GM21367 (cell line): ENCODE data around the gene GLIS1.

Experiments
- ATAC-seq: cut with Tn5 transposase; IDR thresholded peaks from one replicate; pipeline ENCODE4 v1.9.1; 2021; ENCODE audit not compliant: unreplicated experiment

The GLIS1 gene

GRCh38 chr1:53681351-53681976, 57.5 kb downstream of the GLIS1 start:
- no peak for ATAC-seq

GRCh38 chr1:53680868-53681267, 58.1 kb downstream of the GLIS1 start:
- no peak for ATAC-seq

- no peak for ATAC-seq
Observed at GRCh38 chr1:53678938-53679825, 59.8 kb downstream of the GLIS1 start.

DNA sequence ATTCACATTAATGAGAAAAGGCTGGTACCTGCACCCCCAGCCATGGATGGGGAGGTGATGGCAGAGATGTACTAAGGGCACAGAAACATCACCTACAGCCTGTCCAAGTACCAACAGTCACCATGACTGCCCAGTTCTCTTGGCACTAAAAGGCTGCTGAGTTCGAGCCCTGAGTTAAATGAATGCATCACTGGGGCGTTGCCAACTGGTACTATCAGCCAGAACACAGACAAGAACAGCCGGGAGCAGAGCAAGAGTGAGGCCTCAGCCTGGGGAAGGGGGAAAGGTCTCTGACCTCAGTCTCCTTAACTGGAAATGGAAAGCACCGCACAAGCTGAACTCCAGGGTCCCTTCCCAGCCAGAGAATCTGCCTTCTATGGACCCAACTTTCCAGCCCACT, 60.5 kb downstream of the GLIS1 start:
- no peak for ATAC-seq

- ATAC-seq, result no peak
Observed at GRCh38 chr1:53678046-53678445, 60.9 kb downstream of the GLIS1 start.

DNA sequence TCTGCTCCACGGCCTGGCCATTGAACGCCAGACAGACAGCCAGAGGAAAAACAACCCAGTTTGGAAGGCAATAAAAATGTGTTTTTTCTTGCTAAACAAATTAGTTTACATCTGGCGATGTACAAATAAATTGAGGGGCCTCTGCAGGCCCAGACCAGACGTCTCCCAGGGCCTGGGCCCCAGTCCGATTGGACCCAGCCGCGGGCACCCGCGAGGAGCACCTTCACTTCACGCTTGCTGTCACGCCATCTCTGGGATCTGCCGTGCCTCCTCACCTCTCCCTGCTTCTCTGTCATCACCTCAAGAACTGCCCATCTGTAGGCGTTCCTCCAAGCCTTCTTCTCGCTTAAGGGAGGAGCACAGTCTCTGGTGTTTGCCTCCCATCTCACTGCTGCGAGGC, 61.5 kb downstream of the GLIS1 start:
- ATAC-seq, result no peak

DNA sequence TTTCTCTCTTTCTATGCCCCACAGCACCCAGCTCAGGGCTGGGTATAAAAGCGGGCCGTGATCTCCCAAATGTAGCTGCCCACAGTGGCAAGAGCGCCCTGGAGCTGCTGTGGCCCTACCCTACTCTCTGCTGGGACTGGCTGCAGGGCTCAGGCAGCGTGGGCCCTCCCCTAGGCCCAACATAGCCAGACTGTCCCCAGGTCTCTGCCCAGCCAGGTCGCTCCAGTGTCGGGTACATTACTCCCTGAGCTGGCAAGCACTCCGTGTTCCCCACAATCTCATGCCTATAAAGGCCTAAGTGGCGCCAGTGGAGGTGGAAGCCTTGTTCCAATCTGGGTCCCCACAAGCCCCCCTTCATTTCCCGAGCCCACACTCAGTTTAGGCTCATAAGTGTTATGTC, 66.2 kb downstream of the GLIS1 start:
- ATAC-seq, result no peak

- no peak for ATAC-seq
Observed at GRCh38 chr1:53672243-53672642, 66.7 kb downstream of the GLIS1 start.

- ATAC-seq, result no peak
Observed at GRCh38 chr1:53669621-53670191, 69.3 kb downstream of the GLIS1 start.

DNA sequence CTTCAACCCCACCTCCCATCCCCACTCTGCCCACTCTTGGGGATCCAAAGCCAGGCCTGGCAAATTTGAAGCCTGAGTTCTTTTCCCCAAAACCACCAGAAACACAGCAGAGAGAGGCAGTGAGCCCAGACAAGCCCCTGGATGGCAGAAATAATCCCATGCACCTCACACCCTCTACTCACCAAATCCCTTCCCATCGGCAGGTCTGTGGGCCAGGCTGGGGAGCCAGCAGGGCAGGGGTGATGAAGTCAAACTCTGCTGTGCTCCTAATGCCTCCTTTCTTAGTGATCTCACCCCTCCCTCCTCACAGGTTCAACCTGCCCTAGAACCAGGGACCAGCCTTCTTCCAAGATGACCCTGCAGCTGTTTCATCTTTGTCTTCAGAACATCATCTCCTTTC, 72.4 kb downstream of the GLIS1 start:
- no peak for ATAC-seq

- no peak for ATAC-seq
Observed at GRCh38 chr1:53665996-53666395, 73.0 kb downstream of the GLIS1 start.

GRCh38 chr1:53663529-53664300, 75.2 kb downstream of the GLIS1 start:
- no peak for ATAC-seq

DNA sequence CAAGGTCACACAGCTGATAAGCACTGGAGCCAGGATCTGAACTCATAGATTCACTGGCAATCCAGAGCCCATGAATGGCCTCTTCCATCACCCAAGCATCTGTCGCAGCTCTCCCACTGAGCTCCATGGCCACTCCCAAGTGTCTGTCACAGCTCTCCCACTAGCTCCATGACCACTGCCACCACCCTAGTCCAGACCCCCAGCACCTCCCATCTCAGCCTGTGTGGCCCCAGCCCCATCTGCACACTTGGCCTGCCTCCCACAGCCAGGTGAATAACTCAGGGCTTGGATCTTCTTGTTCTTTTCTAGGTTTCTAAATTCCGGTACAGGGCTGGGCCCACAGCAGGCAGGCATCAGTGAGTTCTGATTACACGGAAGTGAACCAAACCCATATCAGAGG, 76.0 kb downstream of the GLIS1 start:
- ATAC-seq, result no peak

GRCh38 chr1:53662169-53662568, 76.8 kb downstream of the GLIS1 start:
- ATAC-seq, result no peak

GRCh38 chr1:53661496-53661895, 77.5 kb downstream of the GLIS1 start:
- ATAC-seq, result no peak

- no peak for ATAC-seq
Observed at GRCh38 chr1:53660666-53661065, 78.3 kb downstream of the GLIS1 start.

GRCh38 chr1:53659436-53659835, 79.5 kb downstream of the GLIS1 start:
- no peak for ATAC-seq

DNA sequence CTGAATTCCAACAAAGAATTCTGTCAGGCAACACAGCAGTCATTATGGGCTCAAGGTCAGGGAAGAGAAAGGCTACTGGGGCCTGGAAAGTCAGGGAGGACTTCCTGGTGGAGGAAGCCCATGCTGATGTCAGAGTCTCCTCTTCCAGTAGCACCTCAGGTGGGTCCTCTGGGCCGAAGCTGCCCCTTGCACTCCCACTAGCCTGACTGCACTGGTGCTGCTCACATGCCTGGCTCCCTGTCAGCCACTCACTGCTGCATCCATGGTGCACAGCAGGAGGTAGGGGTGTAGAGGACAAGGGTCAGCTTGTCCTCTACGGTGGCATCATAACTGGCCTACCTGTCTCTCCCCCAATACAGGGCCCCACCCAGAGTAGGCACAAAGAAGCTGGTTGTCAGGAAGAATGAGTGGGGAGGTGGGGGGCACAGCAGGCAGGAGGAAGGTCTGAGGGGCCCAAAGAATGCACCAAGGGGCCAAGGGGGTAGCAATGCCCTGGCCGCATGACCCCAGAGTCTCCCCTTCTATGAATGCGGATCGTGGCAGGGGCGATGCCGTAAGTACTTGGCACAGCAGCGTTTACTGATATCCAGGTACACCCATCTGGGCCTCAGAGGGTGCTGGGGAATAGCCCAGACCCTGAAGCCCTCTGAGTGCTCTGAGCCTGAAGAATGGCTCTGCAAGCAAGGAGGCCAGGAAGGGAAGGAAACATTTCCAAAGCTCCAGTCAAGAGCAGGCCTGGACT, 80.3 kb downstream of the GLIS1 start:
- ATAC-seq, result no peak

GRCh38 chr1:53657891-53658396, 81.0 kb downstream of the GLIS1 start:
- no peak for ATAC-seq

DNA sequence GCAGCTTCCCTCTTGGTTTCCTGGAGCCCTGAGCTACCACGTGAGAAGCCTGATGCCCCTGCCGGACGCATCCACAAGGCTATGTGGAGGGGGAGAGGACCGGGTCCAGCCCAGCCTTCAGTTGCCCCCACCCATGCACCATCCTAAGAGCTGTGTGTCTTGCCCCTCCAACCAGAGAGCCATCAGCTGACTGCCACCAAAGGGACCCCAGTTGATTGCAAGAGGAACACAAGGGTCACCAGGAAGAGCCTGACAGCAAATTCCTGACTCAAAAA, 81.5 kb downstream of the GLIS1 start:
- ATAC-seq, result no peak
